Measurements from ENCODE around the gene TAGLN3. TPM values are rescaled to one million over a fixed set of nuclear protein-coding genes. Genes with fewer than 3 reads are reported as not detected.

TAGLN3 gene
- total and polyA plus RNA-seq, 2 donors (not counting 3 experiments of a cell fraction or from before 2014, with no cell fraction given), result not detected

DNA sequence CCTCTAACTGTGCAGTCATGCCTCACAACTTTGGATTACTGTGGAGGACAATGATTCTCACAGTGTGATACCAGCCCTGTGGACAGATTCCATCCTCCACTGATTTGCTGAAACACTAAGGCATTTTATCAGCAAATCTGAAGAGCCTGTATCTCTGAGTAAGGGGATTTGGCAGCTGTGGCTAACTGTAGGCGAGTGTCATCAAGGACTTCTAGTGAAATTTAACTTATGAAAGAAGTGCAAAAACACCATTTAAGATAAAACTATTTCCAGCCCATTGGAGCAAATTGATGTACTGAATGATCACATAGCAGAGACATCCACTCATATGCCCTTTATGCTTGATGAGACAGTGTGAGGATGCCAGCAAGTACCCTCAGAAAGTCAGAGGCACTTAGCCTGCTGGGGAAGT lies 22.0 kb downstream of the TAGLN3 start:
- H3K9me1 ChIP-seq (replicated peaks; ENCODE audit: control insufficient read depth, extremely low read depth, insufficient read depth, low read length), result peaks cover 5% of the 10 kb centered on the region
- dilution Hi-C loops (cut with MboI; ENCODE audit: extremely low pct_ligation_motif_present, low sequenced_read_pairs), result no loop called here
- H3K4me1 ChIP-seq (ENCODE audit: control insufficient read depth, extremely low read depth, insufficient read depth, low read length), result no peaks in the 10 kb centered on the region
- H3K9me3 ChIP-seq (replicated peaks; ENCODE audit: control insufficient read depth, insufficient read depth, low read length), result no peaks in the 10 kb centered on the region
- H3K79me2 ChIP-seq (ENCODE audit: control insufficient read depth, insufficient read depth, low read length), result no peaks in the 10 kb centered on the region
- no peak overlapping the region for H2AFZ ChIP-seq (ENCODE audit: low read depth, low read length)
- no TSS peak for BruUV-seq (replicated peaks)
- intact Hi-C loops (cut with micrococcal nuclease), result no loop called here
- H4K20me1 ChIP-seq (replicated peaks; ENCODE audit: control insufficient read depth, extremely low read depth, insufficient read depth, low read length), result no peaks in the 10 kb centered on the region
- no peaks in the 10 kb centered on the region for H3K36me3 ChIP-seq (ENCODE audit: control insufficient read depth in 2 of 2, extremely low read depth in 1 of 2, insufficient read depth in 2 of 2, low read length in 2 of 2)
- H3K4me3 ChIP-seq (replicated peaks in 1 of 3; ENCODE audit: insufficient read depth in 1 of 3, low read depth in 1 of 3, low read length in 3 of 3), result no peak overlapping the region
- H3K27ac ChIP-seq (ENCODE audit: insufficient read depth, low read depth, low read length), result no peak overlapping the region
- H3K4me2 ChIP-seq (ENCODE audit: insufficient read depth, low read length), result no peak overlapping the region
- no peak for FAIRE-seq
- no peak overlapping the region for H3K9ac ChIP-seq (replicated peaks; ENCODE audit: extremely low read depth, insufficient read depth, low read length)
- TF ChIP-seq MYC (IDR thresholded peaks at IDR 0.05; ENCODE audit: low read depth, low read length) (no peak), EZH2 (IDR thresholded peaks at IDR 0.05; ENCODE audit: borderline replicate concordance, low read depth, low read length, severe bottlenecking) (no peak), FOS (IDR thresholded peaks at IDR 0.05; ENCODE audit: borderline replicate concordance, insufficient read depth, low read length) (no peak), GATA2 (IDR thresholded peaks at IDR 0.05; ENCODE audit: insufficient read depth, insufficient read length, low read depth, low read length) (no peak), POLR2AphosphoS5 (IDR thresholded peaks at IDR 0.05; ENCODE audit: insufficient read depth, low read depth, low read length) (no peak), JUN (IDR thresholded peaks at IDR 0.05; ENCODE audit: borderline replicate concordance, insufficient read depth, insufficient read length, low read depth) (no peak), POLR2A (IDR thresholded peaks at IDR 0.05; ENCODE audit: low read depth, low read length) (no peak)
- TF ChIP-seq, protein P1, sequence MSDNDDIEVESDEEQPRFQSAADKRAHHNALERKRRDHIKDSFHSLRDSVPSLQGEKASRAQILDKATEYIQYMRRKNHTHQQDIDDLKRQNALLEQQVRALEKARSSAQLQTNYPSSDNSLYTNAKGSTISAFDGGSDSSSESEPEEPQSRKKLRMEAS (IDR thresholded peaks at IDR 0.05; ENCODE audit: insufficient read depth, insufficient read length), result no peak
- TF ChIP-seq, protein P2, sequence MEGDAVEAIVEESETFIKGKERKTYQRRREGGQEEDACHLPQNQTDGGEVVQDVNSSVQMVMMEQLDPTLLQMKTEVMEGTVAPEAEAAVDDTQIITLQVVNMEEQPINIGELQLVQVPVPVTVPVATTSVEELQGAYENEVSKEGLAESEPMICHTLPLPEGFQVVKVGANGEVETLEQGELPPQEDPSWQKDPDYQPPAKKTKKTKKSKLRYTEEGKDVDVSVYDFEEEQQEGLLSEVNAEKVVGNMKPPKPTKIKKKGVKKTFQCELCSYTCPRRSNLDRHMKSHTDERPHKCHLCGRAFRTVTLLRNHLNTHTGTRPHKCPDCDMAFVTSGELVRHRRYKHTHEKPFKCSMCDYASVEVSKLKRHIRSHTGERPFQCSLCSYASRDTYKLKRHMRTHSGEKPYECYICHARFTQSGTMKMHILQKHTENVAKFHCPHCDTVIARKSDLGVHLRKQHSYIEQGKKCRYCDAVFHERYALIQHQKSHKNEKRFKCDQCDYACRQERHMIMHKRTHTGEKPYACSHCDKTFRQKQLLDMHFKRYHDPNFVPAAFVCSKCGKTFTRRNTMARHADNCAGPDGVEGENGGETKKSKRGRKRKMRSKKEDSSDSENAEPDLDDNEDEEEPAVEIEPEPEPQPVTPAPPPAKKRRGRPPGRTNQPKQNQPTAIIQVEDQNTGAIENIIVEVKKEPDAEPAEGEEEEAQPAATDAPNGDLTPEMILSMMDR (IDR thresholded peaks at IDR 0.05; ENCODE audit: extremely low read depth in 1 of 2, insufficient read depth in 1 of 2, low read depth in 1 of 2, low read length in 2 of 2), result no peak
- CTCF ChIA-PET, result no interaction called here
- no peak for DNase-seq (ENCODE audit: low read depth, low spot score)
- POLR2A ChIA-PET, result no interaction called here
- H3K27me3 ChIP-seq (ENCODE audit: control insufficient read depth in 2 of 2, insufficient read depth in 2 of 2, low read length in 2 of 2), result no peaks in the 10 kb centered on the region

All from endothelial cell of umbilical vein (primary cell).